Tibial artery (tissue), 4 donors: ENCODE data around the gene KDM6B.

Source experiments
- DNase-seq, 2 donors: peaks; one replicate each; pipeline ENCODE4 v3.0.0-alpha.2; 2019
- H3K27ac ChIP-seq, 2 donors: fragments of 200-600 bp; sonication (generic) in 1 of 2; 1 replicate in 1 of 2; 2 replicates in 1 of 2; pipeline ENCODE4 v1.5.1; 2018 to 2019; ENCODE audit warnings: mild to moderate bottlenecking in 1 of 2
- H3K27me3 ChIP-seq, 2 donors: fragments of 200-600 bp; sonication (generic) in 1 of 2; one replicate each; pipeline versions ENCODE4 v1.5.1 to v1.6.0; 2016 to 2019
- H3K36me3 ChIP-seq, 3 donors: fragments of 200-600 bp; sonication (generic) in 2 of 3; one replicate each; pipeline ENCODE4 v1.5.1; 2016 to 2019; ENCODE audit warnings: mild to moderate bottlenecking in 2 of 3
- H3K4me1 ChIP-seq, 4 donors: fragments of 200-600 bp; sonication (generic) in 2 of 4; 1 replicate in 3 of 4; 2 replicates in 1 of 4; pipeline ENCODE4 v1.5.1; 2016 to 2019
- H3K4me3 ChIP-seq, 2 donors: fragments of 200-600 bp; sonication (generic) in 1 of 2; 1 replicate in 1 of 2; 2 replicates in 1 of 2; pipeline ENCODE4 v1.5.1; 2018 to 2019; ENCODE audit warnings: mild to moderate bottlenecking in 2 of 2
- H3K9me3 ChIP-seq, 3 donors: fragments of 200-600 bp; sonication (generic) in 1 of 3; one replicate each; pipeline ENCODE4 v1.5.1; 2016 to 2019
- intact Hi-C: fragments of 100-400 bp; cut with DNase I; formaldehyde crosslinking; loops from one replicate; pipeline ENCODE4 v1.15.0; 2023; ENCODE audit warnings: low total_unique reads
- TF ChIP-seq, protein P1 (sequence below), 2 experiments: fragments of 200-600 bp in 1 of 2; fragments of 450-650 bp in 1 of 2; IDR thresholded peaks; one replicate each; pipeline ENCODE4 v1.5.1; 2017 to 2019; ENCODE audit warnings: antibody characterized with exemption in 2 of 2, mild to moderate bottlenecking in 1 of 2, moderate library complexity in 1 of 2

Gene KDM6B

DNA sequence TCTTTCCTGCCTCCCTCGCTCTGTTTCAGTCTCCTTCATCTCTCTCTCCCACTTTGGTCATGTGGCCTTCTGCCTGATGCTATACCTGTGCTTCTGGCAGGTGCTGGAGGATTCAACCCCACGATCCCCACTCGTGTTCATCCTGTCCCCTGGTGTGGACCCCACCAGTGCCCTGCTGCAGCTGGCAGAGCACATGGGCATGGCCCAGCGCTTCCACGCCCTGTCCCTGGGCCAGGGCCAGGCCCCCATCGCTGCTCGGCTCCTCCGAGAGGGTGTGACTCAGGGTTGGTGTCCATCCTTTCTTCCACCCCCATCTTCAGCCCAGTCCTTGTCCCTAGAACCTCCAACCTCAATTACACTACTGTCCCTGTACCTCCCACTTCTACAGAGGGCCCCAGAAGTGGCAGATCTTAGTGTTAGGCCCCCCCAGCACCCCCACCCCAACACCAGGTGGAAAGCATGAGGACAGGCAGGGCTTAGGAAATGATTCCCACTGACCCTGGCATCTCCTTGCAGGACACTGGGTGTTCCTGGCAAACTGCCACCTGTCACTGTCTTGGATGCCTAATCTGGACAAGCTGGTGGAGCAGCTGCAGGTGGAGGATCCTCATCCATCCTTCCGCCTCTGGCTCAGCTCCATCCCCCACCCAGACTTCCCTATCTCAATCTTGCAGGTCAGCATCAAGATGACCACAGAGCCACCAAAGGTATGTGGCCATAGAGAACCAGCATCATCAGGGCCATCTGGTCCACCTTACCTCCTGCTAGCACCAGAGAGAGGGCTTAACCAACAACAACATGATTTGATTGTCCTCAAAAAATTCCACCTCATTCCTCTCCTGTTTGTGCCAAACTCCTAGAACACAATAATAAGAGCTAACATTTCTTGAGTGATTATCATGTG lies 9.7 kb upstream of the KDM6B start:
- H3K4me1 ChIP-seq = peaks cover 0 to 6% (median 2%) of the 10 kb centered on the region in 4 donors
- no peaks in the 10 kb centered on the region for H3K9me3 ChIP-seq
- H3K27ac ChIP-seq = no peak overlapping the region
- DNase-seq = no peak
- intact Hi-C loops = no loop called here
- TF ChIP-seq, protein P1, sequence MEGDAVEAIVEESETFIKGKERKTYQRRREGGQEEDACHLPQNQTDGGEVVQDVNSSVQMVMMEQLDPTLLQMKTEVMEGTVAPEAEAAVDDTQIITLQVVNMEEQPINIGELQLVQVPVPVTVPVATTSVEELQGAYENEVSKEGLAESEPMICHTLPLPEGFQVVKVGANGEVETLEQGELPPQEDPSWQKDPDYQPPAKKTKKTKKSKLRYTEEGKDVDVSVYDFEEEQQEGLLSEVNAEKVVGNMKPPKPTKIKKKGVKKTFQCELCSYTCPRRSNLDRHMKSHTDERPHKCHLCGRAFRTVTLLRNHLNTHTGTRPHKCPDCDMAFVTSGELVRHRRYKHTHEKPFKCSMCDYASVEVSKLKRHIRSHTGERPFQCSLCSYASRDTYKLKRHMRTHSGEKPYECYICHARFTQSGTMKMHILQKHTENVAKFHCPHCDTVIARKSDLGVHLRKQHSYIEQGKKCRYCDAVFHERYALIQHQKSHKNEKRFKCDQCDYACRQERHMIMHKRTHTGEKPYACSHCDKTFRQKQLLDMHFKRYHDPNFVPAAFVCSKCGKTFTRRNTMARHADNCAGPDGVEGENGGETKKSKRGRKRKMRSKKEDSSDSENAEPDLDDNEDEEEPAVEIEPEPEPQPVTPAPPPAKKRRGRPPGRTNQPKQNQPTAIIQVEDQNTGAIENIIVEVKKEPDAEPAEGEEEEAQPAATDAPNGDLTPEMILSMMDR (IDR thresholded peaks at IDR 0.05) = no peak
- H3K4me3 ChIP-seq = no peak overlapping the region
- no peaks in the 10 kb centered on the region for H3K36me3 ChIP-seq
- H3K27me3 ChIP-seq = peaks cover 0 to 39% of the 10 kb centered on the region in 2 donors

DNA sequence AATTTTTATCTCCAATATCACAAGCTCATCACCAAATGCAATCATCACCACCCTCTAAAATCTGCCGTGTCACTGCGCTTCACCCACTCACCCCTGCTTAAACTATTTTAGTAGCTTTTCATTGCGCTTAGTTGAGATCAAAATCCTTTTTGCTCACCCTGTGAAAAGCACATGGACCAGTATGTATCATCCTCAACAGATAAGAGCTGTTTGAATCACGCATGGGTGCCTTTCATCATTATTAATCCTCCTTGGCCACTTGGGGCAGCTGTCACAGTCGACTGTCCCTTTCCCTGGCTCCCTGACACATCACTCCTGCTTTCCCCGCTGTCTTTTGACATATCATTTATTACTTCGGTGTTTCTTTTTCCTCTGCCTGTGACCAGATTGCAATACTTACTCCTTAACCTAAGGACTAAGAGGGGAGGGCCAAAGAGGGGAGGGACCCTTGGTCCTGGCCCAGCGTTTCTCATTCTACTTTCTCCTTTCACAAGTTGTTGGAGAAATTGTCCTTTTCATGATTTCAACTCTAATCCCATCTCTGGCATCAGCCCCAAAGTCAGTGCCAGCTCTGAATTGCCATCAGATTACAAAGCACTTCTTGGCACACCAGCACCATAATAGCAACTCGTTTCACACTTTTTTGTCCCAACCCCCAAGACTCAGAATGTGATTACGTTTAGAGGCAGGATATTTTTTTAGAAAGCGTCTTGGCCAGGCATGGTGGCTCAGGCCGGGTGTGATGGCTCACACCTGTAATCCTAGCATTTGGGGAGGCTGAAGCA lies 8.6 kb upstream of the KDM6B start:
- DNase-seq = no peak
- intact Hi-C loops = no loop called here
- Histone ChIP-seq H3K9me3 (no peaks in the 10 kb centered on the region), H3K4me1 (peaks cover 0 to 6% (median 2%) of the 10 kb centered on the region in 4 donors), H3K36me3 (no peaks in the 10 kb centered on the region), H3K27me3 (peaks cover 0 to 41% of the 10 kb centered on the region in 2 donors), H3K27ac (no peak overlapping the region), H3K4me3 (no peak overlapping the region)
- TF ChIP-seq, protein P1 (IDR thresholded peaks at IDR 0.05) = no peak

DNA sequence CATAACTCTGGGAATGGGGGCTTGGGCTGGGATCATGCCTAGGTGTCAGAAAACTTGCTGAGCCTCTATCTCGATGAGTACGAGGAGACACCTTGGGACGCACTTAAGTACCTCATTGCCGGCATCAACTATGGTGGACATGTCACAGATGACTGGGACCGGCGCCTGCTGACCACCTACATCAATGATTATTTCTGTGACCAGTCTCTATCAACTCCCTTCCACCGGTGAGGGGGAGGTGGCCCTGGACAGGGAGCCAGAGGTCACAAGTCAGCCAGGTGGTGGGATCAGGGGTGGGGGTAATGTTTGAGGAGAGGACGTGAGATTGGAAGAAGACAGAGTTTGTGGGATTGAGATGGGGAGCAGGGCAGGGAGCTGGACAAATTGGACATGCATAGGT lies 3.4 kb upstream of the KDM6B start:
- DNase-seq = peak in 1 of 2 donors; percentile 58
- Histone ChIP-seq H3K36me3 (no peaks in the 10 kb centered on the region), H3K27ac (no peak overlapping the region), H3K4me3 (no peak overlapping the region), H3K9me3 (no peaks in the 10 kb centered on the region), H3K4me1 (peaks cover 0 to 10% (median 5%) of the 10 kb centered on the region in 4 donors), H3K27me3 (peaks cover 0 to 43% of the 10 kb centered on the region in 2 donors)
- intact Hi-C loops = no loop called here
- TF ChIP-seq, protein P1 (IDR thresholded peaks at IDR 0.05) = no peak

DNA sequence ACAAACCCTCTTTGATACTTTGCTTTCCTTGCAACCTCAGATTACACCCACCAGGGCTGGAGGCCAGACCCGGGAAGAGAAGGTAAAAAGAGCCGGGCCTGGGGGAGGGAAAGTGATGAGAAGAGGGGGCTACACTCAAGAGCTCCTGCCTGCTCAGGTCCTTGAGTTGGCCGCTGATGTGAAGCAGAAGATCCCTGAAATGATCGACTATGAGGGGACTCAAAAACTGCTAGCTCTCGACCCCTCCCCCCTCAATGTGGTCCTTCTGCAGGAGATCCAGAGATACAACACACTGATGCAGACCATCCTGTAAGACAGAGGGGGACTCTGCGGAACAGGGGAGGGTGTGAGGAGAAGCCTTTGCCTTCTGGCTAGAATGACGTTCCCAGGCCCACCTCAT lies 2.8 kb upstream of the KDM6B start:
- TF ChIP-seq, protein P1 (IDR thresholded peaks at IDR 0.05) = no peak
- Histone ChIP-seq H3K4me1 (peaks cover 0 to 11% (median 6%) of the 10 kb centered on the region in 4 donors), H3K36me3 (no peaks in the 10 kb centered on the region), H3K27me3 (peaks cover 0 to 39% of the 10 kb centered on the region in 2 donors), H3K27ac (no peak overlapping the region), H3K4me3 (no peak overlapping the region), H3K9me3 (no peaks in the 10 kb centered on the region)
- intact Hi-C loops = no loop called here
- DNase-seq = no peak

DNA sequence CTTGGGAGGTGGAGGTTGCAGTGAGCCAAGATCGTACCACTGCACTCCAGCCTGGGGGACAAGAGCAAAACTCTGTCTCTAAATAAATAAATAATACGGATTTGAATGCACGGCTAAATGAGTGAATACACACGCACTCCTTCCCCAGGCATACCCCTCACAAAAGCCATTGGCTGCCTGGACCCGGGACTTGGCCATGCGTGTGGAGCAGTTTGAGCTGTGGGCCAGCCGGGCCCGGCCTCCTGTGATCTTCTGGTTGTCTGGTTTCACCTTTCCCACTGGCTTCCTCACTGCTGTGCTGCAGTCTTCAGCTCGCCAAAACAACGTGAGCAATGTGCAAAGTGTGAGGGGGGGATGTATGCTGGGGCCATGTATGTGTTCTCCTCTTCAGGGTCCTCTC lies 1.6 kb upstream of the KDM6B start:
- intact Hi-C loops = no loop called here
- H3K27me3 ChIP-seq = peaks cover 0 to 39% of the 10 kb centered on the region in 2 donors
- no peaks in the 10 kb centered on the region for H3K36me3 ChIP-seq
- no peak overlapping the region for H3K27ac ChIP-seq
- no peak for DNase-seq
- H3K9me3 ChIP-seq = no peaks in the 10 kb centered on the region
- peaks cover 0 to 23% (median 18%) of the 10 kb centered on the region in 4 donors for H3K4me1 ChIP-seq
- TF ChIP-seq, protein P1 (IDR thresholded peaks at IDR 0.05) = no peak
- H3K4me3 ChIP-seq = no peak overlapping the region
